KOPT-K1 (cell line): ENCODE measurements around the gene RTN4RL1.
"Not testable (repeated sequence)": the region's sequence is repeated elsewhere in the genome, so short reads cannot be mapped to it uniquely, and the experiment has no call there.

Experiments
- H3K27ac ChIP-seq: fragments of 200-600 bp; sonication (generic); 2 replicates; pipeline ENCODE4 v1.5.1; 2016; ENCODE audit warnings: antibody characterized with exemption, mild to moderate bottlenecking, low read depth, low read length; ENCODE audit not compliant: poor library complexity, severe bottlenecking
- H3K36me3 ChIP-seq: fragments of 200-600 bp; sonication (generic); 2 replicates; pipeline ENCODE4 v1.5.1; 2017; ENCODE audit warnings: antibody characterized with exemption, mild to moderate bottlenecking, low read length, moderate library complexity; ENCODE audit not compliant: insufficient read depth
- H3K9me3 ChIP-seq: fragments of 200-600 bp; sonication (generic); 2 replicates; pipeline ENCODE4 v1.5.1; 2017; ENCODE audit warnings: antibody characterized with exemption, low read length, mild to moderate bottlenecking; ENCODE audit not compliant: insufficient read depth, poor library complexity, severe bottlenecking

The RTN4RL1 gene

GRCh38 chr17:1897105-1897656, 128.0 kb downstream of the RTN4RL1 start:
- Histone ChIP-seq H3K27ac (no peak overlapping the region), H3K9me3 (no peaks in the 10 kb centered on the region), H3K36me3 (peaks cover 75% of the 10 kb centered on the region)

- H3K27ac ChIP-seq, result no peak overlapping the region
- H3K36me3 ChIP-seq, result peaks cover 82% of the 10 kb centered on the region
- no peaks in the 10 kb centered on the region for H3K9me3 ChIP-seq
These were observed 128.7 kb downstream of the RTN4RL1 start for GRCh38 chr17:1896243-1897104.

GRCh38 chr17:1895479-1895878, 129.7 kb downstream of the RTN4RL1 start:
- not testable (repeated sequence) for H3K9me3 ChIP-seq, H3K27ac ChIP-seq
- peaks cover 92% of the 10 kb centered on the region for H3K36me3 ChIP-seq

GRCh38 chr17:1894753-1895339, 130.3 kb downstream of the RTN4RL1 start:
- Histone ChIP-seq H3K36me3 (peaks cover 99% of the 10 kb centered on the region), H3K9me3 (no peaks in the 10 kb centered on the region)

GRCh38 chr17:1890758-1891450, 134.2 kb downstream of the RTN4RL1 start:
- H3K9me3 ChIP-seq, result no peaks in the 10 kb centered on the region
- H3K27ac ChIP-seq, result no peak overlapping the region
- peaks cover 99% of the 10 kb centered on the region for H3K36me3 ChIP-seq

More at GRCh38 chr17:1894753-1895339, 130.3 kb downstream of the RTN4RL1 start:
- H3K27ac ChIP-seq, result no peak overlapping the region

- H3K36me3 ChIP-seq, result peaks cover 100% of the 10 kb centered on the region
- H3K27ac ChIP-seq, result no peak overlapping the region
- no peaks in the 10 kb centered on the region for H3K9me3 ChIP-seq
These were observed 136.4 kb downstream of the RTN4RL1 start for GRCh38 chr17:1888741-1889140.
